HG02840 (cell line): Measurements from ENCODE around the gene CELF2.

Experiments
- ATAC-seq: cut with Tn5 transposase; IDR thresholded peaks from one replicate; pipeline ENCODE4 v1.9.1; 2021; ENCODE audit warnings: mild to moderate bottlenecking, moderate library complexity, moderate number of reproducible peaks; ENCODE audit not compliant: unreplicated experiment, low FRiP score

The CELF2 gene

DNA sequence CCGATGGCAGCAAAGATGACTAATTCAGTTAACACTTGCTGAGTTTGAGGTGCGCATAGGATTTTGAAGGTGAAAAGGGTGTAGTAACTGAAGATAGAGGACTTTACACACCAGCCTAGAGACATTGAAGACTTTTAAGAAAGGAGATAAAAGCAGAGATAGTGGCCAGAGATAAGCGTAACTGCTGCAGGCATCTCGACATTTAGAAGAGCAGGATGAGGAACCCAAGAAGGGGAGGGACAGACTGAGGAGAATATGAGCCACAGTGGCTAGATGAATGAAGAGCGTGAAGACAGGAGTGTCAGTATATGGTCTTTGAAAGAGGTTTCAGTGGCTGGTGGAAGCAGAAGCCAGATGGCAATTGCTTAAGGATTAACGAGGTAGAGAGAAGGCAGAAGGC, 71.6 kb downstream of the CELF2 start:
- ATAC-seq, result no peak

DNA sequence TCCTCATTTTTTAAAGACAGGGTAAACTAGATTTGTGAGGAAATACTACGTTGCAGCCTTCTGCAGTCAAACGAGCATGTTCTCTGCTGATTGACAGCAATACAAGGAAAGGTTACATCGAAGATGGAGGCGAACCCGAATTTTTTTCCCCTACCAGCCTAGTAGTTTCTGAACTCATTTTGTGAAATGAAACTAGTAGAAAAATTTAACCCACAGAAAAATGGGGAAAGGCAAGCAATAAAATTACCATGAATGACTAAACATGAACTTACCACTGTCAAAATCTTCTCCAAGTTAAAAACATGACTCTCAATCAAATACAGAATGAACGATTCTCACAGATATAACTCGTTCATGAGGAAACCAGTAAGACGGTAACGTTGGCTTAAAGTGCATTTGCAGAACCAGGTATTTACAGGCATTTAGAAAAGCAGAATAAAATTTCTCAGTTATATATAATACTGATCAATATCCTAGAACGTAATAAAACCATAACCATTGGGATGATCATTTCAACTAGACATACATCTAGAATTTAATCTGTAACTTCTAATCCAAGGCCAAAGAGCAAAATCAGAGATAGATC, 73.9 kb downstream of the CELF2 start:
- ATAC-seq, result no peak

- ATAC-seq, result no peak
These were observed 76.4 kb downstream of the CELF2 start for GRCh38 chr10:11093771-11094736.

DNA sequence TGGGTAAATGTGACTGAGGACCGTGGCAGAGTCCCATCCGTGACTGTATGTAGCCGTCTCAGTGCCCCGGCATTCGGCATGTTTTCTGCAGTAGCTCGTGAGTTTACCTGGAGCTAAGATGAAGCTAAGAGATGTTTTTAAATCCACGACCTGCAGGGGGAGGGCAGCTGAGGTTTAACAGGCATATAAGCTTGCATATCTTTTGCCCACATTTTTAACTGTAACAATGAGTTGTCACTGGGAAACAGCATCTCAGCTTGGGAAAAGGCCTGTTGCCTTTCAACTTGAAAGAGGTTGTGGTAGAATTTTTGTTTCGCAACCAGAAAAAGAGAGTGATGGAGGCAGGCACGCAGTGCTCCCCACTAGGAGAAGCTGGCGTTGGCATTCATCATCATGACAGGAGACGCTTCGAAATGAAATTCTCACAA, 77.7 kb downstream of the CELF2 start:
- no peak for ATAC-seq

- no peak for ATAC-seq
These were observed 78.8 kb downstream of the CELF2 start for GRCh38 chr10:11096422-11096821.

GRCh38 chr10:11097686-11098085, 80.0 kb downstream of the CELF2 start:
- ATAC-seq, result no peak

DNA sequence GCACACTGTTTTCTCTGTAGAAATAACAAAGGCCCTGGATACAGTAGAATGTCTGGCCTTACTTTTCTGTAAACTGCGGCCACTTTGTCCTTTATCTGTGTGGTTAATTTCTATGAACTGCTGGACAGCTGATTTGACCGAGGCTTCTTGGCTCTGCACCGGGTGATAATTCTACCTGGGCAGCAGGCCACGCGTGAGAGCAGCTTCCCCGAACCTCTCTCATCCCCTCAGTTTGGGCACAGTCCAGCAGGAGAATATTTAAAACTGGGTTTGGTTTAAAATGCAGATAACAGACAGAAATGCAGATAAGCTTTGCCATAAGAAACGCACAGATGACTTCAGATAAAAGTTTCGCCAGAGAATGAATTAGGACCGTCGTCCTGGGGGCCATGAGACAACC, 81.0 kb downstream of the CELF2 start:
- ATAC-seq, result no peak

GRCh38 chr10:11104772-11105675, 87.4 kb downstream of the CELF2 start:
- no peak for ATAC-seq

DNA sequence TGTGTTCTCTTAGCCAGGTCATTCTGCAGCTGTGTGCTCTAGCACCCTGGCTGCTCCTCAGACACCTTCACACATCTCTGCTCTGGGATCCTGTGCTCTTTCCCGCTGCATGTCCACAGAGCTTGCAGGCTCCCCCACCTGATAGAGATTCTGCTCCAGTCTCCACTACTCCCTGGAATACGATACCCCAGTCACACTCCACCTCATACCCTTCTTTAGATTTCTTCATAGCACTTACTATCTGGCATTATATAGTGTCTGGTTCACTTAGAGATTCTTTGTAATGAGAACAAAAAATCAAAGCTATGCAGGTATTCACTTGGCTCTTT, 88.0 kb downstream of the CELF2 start:
- ATAC-seq, result no peak

- no peak for ATAC-seq
These were observed 89.1 kb downstream of the CELF2 start for GRCh38 chr10:11106621-11107374.

- no peak for ATAC-seq
These were observed 90.3 kb downstream of the CELF2 start for GRCh38 chr10:11107948-11108347.

- ATAC-seq, result no peak
These were observed 90.7 kb downstream of the CELF2 start for GRCh38 chr10:11108356-11108755.

- no peak for ATAC-seq
These were observed 91.9 kb downstream of the CELF2 start for GRCh38 chr10:11109590-11109989.

DNA sequence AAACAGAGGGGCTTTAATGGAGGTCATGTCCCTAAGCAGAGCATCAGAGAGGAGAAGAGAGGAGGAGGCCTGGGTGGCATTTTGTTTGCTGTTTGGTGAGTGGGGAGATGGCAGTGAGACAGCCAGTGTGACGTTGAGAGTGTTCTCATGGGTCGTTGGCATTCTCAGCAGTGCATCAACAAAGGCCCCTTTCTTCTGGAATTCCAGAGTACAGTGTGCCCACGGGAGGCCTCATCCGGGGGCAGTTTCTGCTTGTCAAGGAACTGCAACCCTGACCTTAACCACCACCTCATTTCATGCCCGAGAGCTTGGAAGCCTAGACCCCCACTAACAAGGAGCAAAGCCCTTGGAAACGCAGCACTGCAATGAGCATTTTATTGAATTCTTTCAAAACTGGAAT, 92.9 kb downstream of the CELF2 start:
- no peak for ATAC-seq

DNA sequence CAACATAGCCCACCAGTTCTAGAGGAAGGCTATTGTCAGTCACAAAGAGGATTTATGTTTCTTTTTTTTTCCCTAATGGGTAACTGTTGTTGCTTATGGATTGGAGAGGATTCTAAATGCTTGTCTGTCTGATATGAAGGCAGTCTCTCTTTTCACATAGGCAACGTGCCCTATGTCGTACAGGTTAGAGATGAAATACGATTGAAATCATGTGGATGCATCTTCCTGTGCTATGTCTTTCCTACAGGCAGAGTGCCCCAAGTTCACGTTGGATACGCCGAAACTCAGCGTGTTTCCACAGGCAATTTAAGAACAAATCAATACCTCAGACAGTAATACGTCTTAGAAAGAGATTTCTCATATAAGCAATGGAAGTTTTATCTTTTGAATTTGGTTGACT, 93.8 kb downstream of the CELF2 start:
- no peak for ATAC-seq

- no peak for ATAC-seq
These were observed 95.0 kb downstream of the CELF2 start for GRCh38 chr10:11112718-11113117.

- ATAC-seq, result no peak
These were observed 95.5 kb downstream of the CELF2 start for GRCh38 chr10:11113156-11113555.

DNA sequence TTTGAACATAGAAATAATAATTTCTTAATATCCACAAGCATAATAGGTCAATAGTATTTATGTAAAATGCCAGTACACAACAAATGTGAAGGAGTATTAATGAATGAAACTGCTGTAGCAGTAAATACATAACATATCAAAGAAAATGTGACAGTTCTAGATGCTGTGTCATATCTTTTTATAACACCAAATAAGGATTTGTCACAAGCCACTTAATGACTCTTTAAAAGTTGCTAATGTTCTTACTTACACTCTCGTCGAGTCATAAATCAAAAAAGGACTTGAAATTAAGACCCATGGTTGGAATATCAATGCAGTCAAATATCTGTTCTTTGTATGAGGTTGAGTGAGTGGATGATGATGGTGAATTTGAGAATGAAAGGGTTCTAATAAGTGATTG, 96.6 kb downstream of the CELF2 start:
- no peak for ATAC-seq

- ATAC-seq, result no peak
These were observed 97.7 kb downstream of the CELF2 start for GRCh38 chr10:11115337-11115736.

DNA sequence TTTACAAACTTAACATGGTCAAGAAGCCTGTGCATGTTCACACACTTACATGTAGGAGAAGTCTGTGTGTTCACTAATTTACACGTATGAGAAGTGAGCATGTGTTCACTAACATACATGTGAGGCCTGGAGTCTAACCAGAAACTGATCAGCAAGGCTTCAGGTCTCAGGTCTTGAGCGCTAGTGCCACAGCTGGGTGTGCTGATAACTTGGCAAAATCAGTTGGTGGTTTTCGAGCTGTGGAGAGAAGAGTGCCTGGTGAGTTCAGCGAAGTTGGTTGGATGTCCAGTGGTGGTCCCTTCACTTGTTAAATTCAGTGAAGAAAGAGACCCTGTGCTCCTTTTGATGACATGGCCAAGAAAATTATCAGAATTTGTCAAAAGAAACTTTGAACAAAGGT, 98.7 kb downstream of the CELF2 start:
- ATAC-seq, result no peak
